Kidney (tissue), 14 donors: Measurements from ENCODE around the gene SLC24A4. TPM values are rescaled to one million over a fixed set of nuclear protein-coding genes. Genes with fewer than 3 reads are reported as not detected.
A peak's percentile ranks its signal among the peaks of the same experiment; 100 is the strongest.

Source experiments
- DNase-seq, 5 donors: peaks; one replicate each; pipeline ENCODE4 v3.0.0-alpha.2; 2013 to 2020
- FAIRE-seq: peaks from 2 replicates; lab custom pipeline; 2012; peaks lifted over from hg19 to GRCh38; lab: Jason Lieb, UNC
- H3K27ac ChIP-seq, 2 donors: one replicate each; pipeline ENCODE4 v1.7.0; 2013; ENCODE audit warnings: low read depth in 2 of 2, low read length in 2 of 2, inconsistent platforms in 1 of 2
- H3K27me3 ChIP-seq: one replicate; pipeline ENCODE4 v1.7.1; 2013; ENCODE audit warnings: low read length, inconsistent platforms; ENCODE audit not compliant: control insufficient read depth, insufficient read depth
- H3K36me3 ChIP-seq, 3 donors: one replicate each; pipeline versions ENCODE4 v1.7.0 to v1.7.1; 2013; ENCODE audit warnings: low read length in 3 of 3, control low read depth in 1 of 3, inconsistent platforms in 1 of 3; ENCODE audit not compliant: insufficient read depth in 3 of 3, control insufficient read depth in 2 of 3
- H3K4me1 ChIP-seq, 3 donors: one replicate each; pipeline versions ENCODE4 v1.7.0 to v1.7.1; 2013; ENCODE audit warnings: low read length in 3 of 3, inconsistent platforms in 1 of 3, low read depth in 1 of 3; ENCODE audit not compliant: control insufficient read depth in 2 of 3, insufficient read depth in 2 of 3
- H3K4me3 ChIP-seq, 3 donors: one replicate each; pipeline versions ENCODE4 v1.7.0 to v1.8.1; 2013; ENCODE audit warnings: low read length in 3 of 3, control low read depth in 1 of 3, inconsistent platforms in 1 of 3
- H3K9ac ChIP-seq, 3 donors: one replicate each; pipeline versions ENCODE4 v1.7.0 to v1.7.1; 2013; ENCODE audit warnings: low read length in 3 of 3, control low read depth in 1 of 3, inconsistent platforms in 1 of 3
- H3K9me3 ChIP-seq, 3 donors: one replicate each; pipeline versions ENCODE4 v1.7.0 to v1.7.1; 2013; ENCODE audit warnings: low read length in 3 of 3, control low read depth in 1 of 3, inconsistent platforms in 1 of 3; ENCODE audit not compliant: control insufficient read depth in 2 of 3, insufficient read depth in 1 of 3
- intact Hi-C: fragments of 100-400 bp; cut with DNase I; formaldehyde crosslinking; loops from one replicate; pipeline ENCODE4 v1.11.1; 2022
- polyA plus RNA-seq: library from polyadenylated mRNA; stranded (reverse); fragments of 350-450 nt; fragmentation: Illumina TruSeq; extraction: RNeasy Lipid Tissue Mini Kit (QIAGEN cat#74804); gene quantifications from one replicate; pipeline ENCODE4 v1.2.3, GENCODE V29; 2014; ENCODE audit warnings: low read depth, low replicate concordance; ENCODE audit not compliant: insufficient read depth
- total RNA-seq: library from RNA; stranded (reverse); fragmentation: NEBNext Ultra II Directional; extraction: Animal tissue kit (Norgen Biotek cat#: 25700); gene quantifications from one replicate; pipeline ENCODE4 v1.2.1, GENCODE V29; 2021
- TF ChIP-seq, protein P1 (sequence below): IDR thresholded peaks from 3 replicates; pipeline ENCODE4 v1.5.1; 2012; ENCODE audit warnings: mild to moderate bottlenecking, moderate library complexity, borderline replicate concordance; ENCODE audit not compliant: insufficient read depth; ENCODE audit errors: extremely low read depth
- donor health status: control.
- donor health status: control.
- donor health status: control.
- donor health status: control.
- donor health status: control.
- donor health status: DM: yes; HTN: yes; CAD: no.
- donor health status: Normal renal cell carcinoma (clear cell type).

The SLC24A4 gene
- total and polyA plus RNA-seq, 2 donors from 2014 or later = 0.32 to 0.85 TPM

GRCh38 chr14:92288994-92289660 is 33.8 kb upstream of the SLC24A4 start:
- H3K9ac ChIP-seq = no peak overlapping the region
- H3K36me3 ChIP-seq = no peaks in the 10 kb centered on the region
- no peak overlapping the region for H3K27ac ChIP-seq
- intact Hi-C loops = no loop called here
- DNase-seq (peak in 2 of 5 donors; percentile 6 to 9), FAIRE-seq (no peak)
- H3K4me3 ChIP-seq = no peak overlapping the region
- no peaks in the 10 kb centered on the region for H3K9me3 ChIP-seq
- H3K27me3 ChIP-seq = no peaks in the 10 kb centered on the region
- no peaks in the 10 kb centered on the region for H3K4me1 ChIP-seq
- TF ChIP-seq, protein P1, sequence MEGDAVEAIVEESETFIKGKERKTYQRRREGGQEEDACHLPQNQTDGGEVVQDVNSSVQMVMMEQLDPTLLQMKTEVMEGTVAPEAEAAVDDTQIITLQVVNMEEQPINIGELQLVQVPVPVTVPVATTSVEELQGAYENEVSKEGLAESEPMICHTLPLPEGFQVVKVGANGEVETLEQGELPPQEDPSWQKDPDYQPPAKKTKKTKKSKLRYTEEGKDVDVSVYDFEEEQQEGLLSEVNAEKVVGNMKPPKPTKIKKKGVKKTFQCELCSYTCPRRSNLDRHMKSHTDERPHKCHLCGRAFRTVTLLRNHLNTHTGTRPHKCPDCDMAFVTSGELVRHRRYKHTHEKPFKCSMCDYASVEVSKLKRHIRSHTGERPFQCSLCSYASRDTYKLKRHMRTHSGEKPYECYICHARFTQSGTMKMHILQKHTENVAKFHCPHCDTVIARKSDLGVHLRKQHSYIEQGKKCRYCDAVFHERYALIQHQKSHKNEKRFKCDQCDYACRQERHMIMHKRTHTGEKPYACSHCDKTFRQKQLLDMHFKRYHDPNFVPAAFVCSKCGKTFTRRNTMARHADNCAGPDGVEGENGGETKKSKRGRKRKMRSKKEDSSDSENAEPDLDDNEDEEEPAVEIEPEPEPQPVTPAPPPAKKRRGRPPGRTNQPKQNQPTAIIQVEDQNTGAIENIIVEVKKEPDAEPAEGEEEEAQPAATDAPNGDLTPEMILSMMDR = no peak

DNA sequence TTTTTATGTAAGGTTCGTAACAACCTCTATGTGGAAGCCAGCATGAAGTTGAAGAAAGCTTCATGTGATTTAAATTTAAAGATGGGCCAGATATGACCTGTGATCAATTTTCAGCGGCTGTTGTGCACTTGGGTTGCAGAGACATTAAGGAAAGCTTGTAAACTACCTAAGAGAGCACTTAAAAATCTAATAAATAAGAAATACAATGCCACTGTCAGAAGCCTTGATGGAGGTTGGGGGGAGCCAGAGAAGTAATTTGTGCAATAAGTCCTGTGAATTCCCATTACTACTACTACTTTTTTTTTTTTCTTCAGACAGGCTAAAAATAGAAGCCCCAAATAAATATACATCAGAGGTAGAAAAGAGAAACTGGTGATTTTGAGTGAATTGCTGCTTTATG is 30.3 kb upstream of the SLC24A4 start:
- intact Hi-C loops = no loop called here

DNA sequence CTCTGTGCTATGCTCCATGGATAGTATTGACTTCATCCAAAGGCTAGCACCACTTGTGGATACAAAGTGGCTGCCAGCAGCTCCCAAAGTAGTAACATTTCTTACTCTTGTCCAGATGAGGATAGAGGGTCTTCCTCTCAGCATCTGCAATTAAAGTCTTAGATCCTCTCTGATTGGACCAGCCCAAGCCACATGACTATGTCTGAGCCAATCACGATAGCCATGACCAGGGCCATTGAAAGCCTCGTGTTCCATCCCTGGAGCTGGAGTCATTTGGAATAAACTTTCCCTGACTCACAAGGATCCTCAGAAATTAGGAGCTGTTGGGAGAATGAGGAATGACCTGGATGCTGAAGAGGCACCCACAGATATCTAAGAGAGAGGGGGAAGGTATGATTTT is 28.5 kb upstream of the SLC24A4 start:
- H3K9ac ChIP-seq = no peak overlapping the region
- H3K27ac ChIP-seq = no peak overlapping the region
- H3K4me3 ChIP-seq = no peak overlapping the region
- H3K4me1 ChIP-seq = no peaks in the 10 kb centered on the region
- no peaks in the 10 kb centered on the region for H3K36me3 ChIP-seq
- DNase-seq (no peak), FAIRE-seq (no peak)
- TF ChIP-seq, protein P1 = no peak
- H3K27me3 ChIP-seq = no peaks in the 10 kb centered on the region
- intact Hi-C loops = no loop called here
- H3K9me3 ChIP-seq = no peaks in the 10 kb centered on the region

More for the DNA sequence above, 30.3 kb upstream of the SLC24A4 start:
- TF ChIP-seq, protein P1 = no peak
- Histone ChIP-seq H3K4me1 (no peaks in the 10 kb centered on the region), H3K36me3 (no peaks in the 10 kb centered on the region), H3K27ac (no peak overlapping the region), H3K27me3 (no peaks in the 10 kb centered on the region), H3K4me3 (no peak overlapping the region), H3K9me3 (no peaks in the 10 kb centered on the region), H3K9ac (no peak overlapping the region)
- DNase-seq (peak in 2 of 5 donors; percentile 5 to 22), FAIRE-seq (no peak)
